ENCODE results near the gene PLXDC1. TPM values are rescaled to one million over a fixed set of nuclear protein-coding genes. Genes with fewer than 3 reads are reported as not detected.
A peak's percentile ranks its signal among the peaks of the same experiment; 100 is the strongest.

Gene PLXDC1
- total RNA-seq, 1 experiment from 2014 or later, result 2.0 TPM

DNA sequence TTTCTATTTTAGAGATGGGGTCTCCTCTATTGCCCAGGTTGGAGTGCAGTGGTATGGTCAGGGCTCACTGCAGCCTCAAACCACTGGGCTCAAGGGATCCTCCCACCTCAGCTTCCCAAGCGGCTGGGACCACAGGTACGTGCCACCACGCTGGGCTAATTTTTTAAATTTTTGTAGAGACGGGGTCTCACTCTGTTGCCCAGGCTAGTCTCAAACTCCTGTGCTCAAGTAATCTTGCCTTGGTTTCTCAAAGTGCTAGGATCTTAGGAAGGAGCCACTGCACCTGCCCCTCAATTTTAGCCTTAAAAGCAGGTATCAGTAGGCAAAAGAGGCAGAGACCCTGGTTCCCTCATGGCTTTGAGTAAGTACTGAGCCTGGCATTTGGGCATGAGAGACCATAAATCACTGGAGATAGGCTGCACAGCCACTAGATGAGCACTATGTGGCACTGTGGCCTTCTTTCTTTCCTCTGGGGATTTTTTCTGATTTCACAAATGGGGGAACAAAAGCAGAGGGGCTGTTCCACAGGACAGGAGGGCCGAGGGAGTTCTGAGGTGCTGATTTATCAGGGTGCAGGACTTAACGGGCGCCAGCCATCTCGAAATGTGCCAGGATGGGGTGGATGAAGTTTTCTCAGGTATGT is 82.2 kb downstream of the PLXDC1 start:
- Histone ChIP-seq H3K9ac (ENCODE audit: extremely low read depth, insufficient read length, low read length) (no peak overlapping the region), H3K23ac (ENCODE audit: insufficient read length, low read depth, low read length) (no peak overlapping the region), H2BK15ac (ENCODE audit: low read depth, low read length) (no peak overlapping the region), H3K9me3 (ENCODE audit: control insufficient read depth, low read depth, low read length) (no peaks in the 10 kb centered on the region), H3K79me2 (ENCODE audit: insufficient read depth, low read length) (no peaks in the 10 kb centered on the region), H3K79me1 (ENCODE audit: insufficient read depth, low read depth, low read length, poor library complexity, severe bottlenecking) (no peaks in the 10 kb centered on the region), H2BK12ac (ENCODE audit: insufficient read length, low read depth, low read length) (no peak overlapping the region), H4K5ac (ENCODE audit: insufficient read length, low read depth, low read length) (no peak overlapping the region), H4K20me1 (ENCODE audit: control insufficient read depth, insufficient read depth, insufficient read length) (no peaks in the 10 kb centered on the region), H2BK5ac (ENCODE audit: insufficient read length, low read length) (no peak overlapping the region), H2BK120ac (ENCODE audit: low read depth, low read length, poor library complexity, severe bottlenecking) (no peak overlapping the region), H3K23me2 (ENCODE audit: insufficient read length, low read depth, low read length, poor library complexity, severe bottlenecking) (no peaks in the 10 kb centered on the region), H2AFZ (ENCODE audit: low read length) (no peak overlapping the region), H4K8ac (replicated peaks; ENCODE audit: insufficient read length, low read depth, low read length) (no peak overlapping the region), H4K91ac (ENCODE audit: insufficient read length, low read depth, low read length) (no peak overlapping the region), H3K4me2 (ENCODE audit: insufficient read depth, insufficient read length, low read length) (no peak overlapping the region), H3K14ac (ENCODE audit: insufficient read depth, low read length) (no peak overlapping the region; the same call in 1 of the 2 replicates), H3K27ac (ENCODE audit: insufficient read length, low read depth, low read length) (no peak overlapping the region), H3K56ac (ENCODE audit: insufficient read length, low read depth, low read length) (no peak overlapping the region), H3K18ac (ENCODE audit: insufficient read length, low read depth, low read length) (no peak overlapping the region), H3K4ac (ENCODE audit: low read depth, low read length) (no peak overlapping the region), H3T11ph (ENCODE audit: low read length) (no peak overlapping the region), H3K27me3 (ENCODE audit: insufficient read depth, low read length) (no peaks in the 10 kb centered on the region), H2BK20ac (ENCODE audit: low read depth, low read length, poor library complexity, severe bottlenecking) (no peak overlapping the region), H2AK5ac (ENCODE audit: insufficient read length, low read length) (no peak overlapping the region), H3K4me1 (ENCODE audit: insufficient read depth, low read length) (peaks cover 2% of the 10 kb centered on the region; the same call in 1 of the 2 replicates)
- Mint-ChIP-seq H3K27me3 (ENCODE audit: low read depth) (no peaks in the 10 kb centered on the region; the same call in 1 of the 2 replicates), H3K9me3 (no peaks in the 10 kb centered on the region), H3K4me3 (no peak overlapping the region), H3K36me3 (ENCODE audit: insufficient read depth in 1 of 3, low read depth in 3 of 3) (no peaks in the 10 kb centered on the region), H3K27ac (peak overlapping the region in 2 of 3 experiments; percentile 21 to 49; a peak in 1 of 7 replicates), H3K4me1 (peaks cover 18 to 28% of the 10 kb centered on the region in 2 experiments)
- TF ChIP-seq, protein P1, sequence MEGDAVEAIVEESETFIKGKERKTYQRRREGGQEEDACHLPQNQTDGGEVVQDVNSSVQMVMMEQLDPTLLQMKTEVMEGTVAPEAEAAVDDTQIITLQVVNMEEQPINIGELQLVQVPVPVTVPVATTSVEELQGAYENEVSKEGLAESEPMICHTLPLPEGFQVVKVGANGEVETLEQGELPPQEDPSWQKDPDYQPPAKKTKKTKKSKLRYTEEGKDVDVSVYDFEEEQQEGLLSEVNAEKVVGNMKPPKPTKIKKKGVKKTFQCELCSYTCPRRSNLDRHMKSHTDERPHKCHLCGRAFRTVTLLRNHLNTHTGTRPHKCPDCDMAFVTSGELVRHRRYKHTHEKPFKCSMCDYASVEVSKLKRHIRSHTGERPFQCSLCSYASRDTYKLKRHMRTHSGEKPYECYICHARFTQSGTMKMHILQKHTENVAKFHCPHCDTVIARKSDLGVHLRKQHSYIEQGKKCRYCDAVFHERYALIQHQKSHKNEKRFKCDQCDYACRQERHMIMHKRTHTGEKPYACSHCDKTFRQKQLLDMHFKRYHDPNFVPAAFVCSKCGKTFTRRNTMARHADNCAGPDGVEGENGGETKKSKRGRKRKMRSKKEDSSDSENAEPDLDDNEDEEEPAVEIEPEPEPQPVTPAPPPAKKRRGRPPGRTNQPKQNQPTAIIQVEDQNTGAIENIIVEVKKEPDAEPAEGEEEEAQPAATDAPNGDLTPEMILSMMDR (conservative IDR thresholded peaks at IDR 0.05), result peak; percentile 71
- DNase-seq, result peak; percentile 59
- WGBS (ENCODE audit: extremely low coverage, insufficient read length, low lambda C conversion rate), result no CpG with 5 or more reads among the region's 8 CpGs
